ENCODE measurements around the gene ADK.

- TF ChIP-seq CTCF (IDR thresholded peaks at IDR 0.05) (no peak), POLR2A (IDR thresholded peaks at IDR 0.05) (no peak)
Measured at GRCh38 chr10:74753442-74754211, 602.6 kb downstream of the ADK start.

All from thyroid gland (tissue), 4 donors.